Motor neuron (in vitro differentiated cells): ENCODE measurements around the gene MTMR3. TPM values are rescaled to one million over a fixed set of nuclear protein-coding genes. Genes with fewer than 3 reads are reported as not detected.
"Not testable (repeated sequence)": the region's sequence is repeated elsewhere in the genome, so short reads cannot be mapped to it uniquely, and the experiment has no call there.

Experiments used
- ATAC-seq, 8 experiments: fragments of 200-7000 bp; cut with Tn5 transposase; replicated peaks in 6 of 8; 2 replicates each; pipeline ENCODE4 v1.8.0; 2021; ENCODE audit warnings: mild to moderate bottlenecking in 8 of 8, moderate library complexity in 8 of 8
- H3K27ac ChIP-seq, 2 donors: fragments of 250-450 bp; sonication (Bioruptor Pico); 2 replicates each; pipeline ENCODE4 v1.9.0; 2021; ENCODE audit warnings: antibody characterized with exemption in 2 of 2, mild to moderate bottlenecking in 2 of 2, moderate library complexity in 1 of 2
- H3K4me1 ChIP-seq, 2 donors: fragments of 250-450 bp; sonication (Bioruptor Pico); replicated peaks in 1 of 2; 2 replicates each; pipeline ENCODE4 v1.6.1; 2021; ENCODE audit warnings: antibody characterized with exemption in 2 of 2, mild to moderate bottlenecking in 2 of 2, moderate library complexity in 1 of 2
- H3K4me3 ChIP-seq, 5 donors: fragments of 250-450 bp; sonication (Bioruptor Pico); 2 replicates each; pipeline ENCODE4 v1.9.0; 2021; ENCODE audit warnings: antibody characterized with exemption in 5 of 5, mild to moderate bottlenecking in 5 of 5, moderate library complexity in 4 of 5
- WGBS, 10 experiments: fragments of 450-650 bp; shearing (Covaris generic); methylation state at CpG; one replicate each; pipeline ENCODE4 v1.0.0; 2022; 5-methylcytosine and 5-hydroxymethylcytosine counted together
- in situ Hi-C, 9 experiments: fragments of 400-800 bp; cut with MboI; loops; one replicate each; pipeline ENCODE4 v1.15.0; 2021; ENCODE audit warnings: low sequenced_read_pairs in 9 of 9, low pct_unique_long_range_greater_than_20kb in 2 of 9; ENCODE audit not compliant: unreplicated experiment in 9 of 9
- total RNA-seq, 8 experiments: library from RNA; unstranded; fragments of 300-600 nt; gene quantifications; 2 replicates each; pipeline versions ENCODE4 v1.2.3 to v1.2.4, GENCODE V29; 2022

MTMR3 gene
- 10 to 100 TPM; 16.9 to 50.3 (median 21.6) TPM for total RNA-seq

GRCh38 chr22:29883045-29883774 is at the start of gene MTMR3:
TSS of gene MTMR3 (plus strand) at chr22:29883174. CDS start at chr22:29971060, 87,886 bp downstream.
- ATAC-seq: peak; percentile 92 to 97 (median 96)
- H3K4me1 ChIP-seq: peaks cover 14 to 26% of the 10 kb centered on the region in 2 donors
- in situ Hi-C loops: no loop called here
- peak within 1 kb of the TSS; percentile 82 to 95 (median 89) for H3K4me3 ChIP-seq
- peak within 1 kb of the TSS; percentile 97 to 98 for H3K27ac ChIP-seq
- 0% methylated on average over 5 of the region's 82 CpGs; no CpG with 5 or more reads in 9 of the 10 experiments for WGBS, 10 experiments

- no peak for ATAC-seq
- H3K27ac ChIP-seq: no peak overlapping the region
- in situ Hi-C loops: no loop called here
- peaks cover 5 to 10% of the 10 kb centered on the region in 2 donors for H3K4me1 ChIP-seq
- H3K4me3 ChIP-seq: no peak overlapping the region
- 76 to 100% (median 90%) methylated on average over 2 to 7 of the region's 7 CpGs; no CpG with 5 or more reads in 2 of the 10 experiments for WGBS, 10 experiments
Measured at GRCh38 chr22:29833392-29833965, 49.5 kb upstream of the MTMR3 start.

- no peak for ATAC-seq
- H3K27ac ChIP-seq: no peak overlapping the region
- H3K4me3 ChIP-seq: no peak overlapping the region
- in situ Hi-C loops: no loop called here
- 91 to 100% (median 100%) methylated on average over 1 of the region's 1 CpG; no CpG with 5 or more reads in 7 of the 10 experiments for WGBS, 10 experiments
- peaks cover 5 to 11% of the 10 kb centered on the region in 2 donors for H3K4me1 ChIP-seq
Measured at GRCh38 chr22:29834046-29834445, 48.9 kb upstream of the MTMR3 start.

GRCh38 chr22:29836791-29837370 is 46.1 kb upstream of the MTMR3 start:
- peak overlapping the region; percentile 57 to 90 (median 73) for H3K4me3 ChIP-seq

GRCh38 chr22:29837741-29838598 is 45.0 kb upstream of the MTMR3 start, which contains the start of gene ASCC2:
TSS of gene ASCC2 (minus strand) at chr22:29838274. CDS start at chr22:29832325, 5,949 bp downstream.
- Histone ChIP-seq H3K4me3 (peak within 1 kb of the TSS; percentile 57 to 90 (median 73)), H3K4me1 (peaks cover 5 to 11% of the 10 kb centered on the region in 2 donors), H3K27ac (peak within 1 kb of the TSS; percentile 78 to 94)
- ATAC-seq: peak; percentile 70 to 98 (median 96)
- 0 to 6% (median 3%) methylated on average over 1 to 24 of the region's 54 CpGs; no CpG with 5 or more reads in 3 of the 10 experiments for WGBS, 10 experiments
- in situ Hi-C loops: no loop called here

More at GRCh38 chr22:29836791-29837370, 46.1 kb upstream of the MTMR3 start:
- H3K27ac ChIP-seq, in situ Hi-C loops, ATAC-seq: not testable (repeated sequence)
- H3K4me1 ChIP-seq: peaks cover 5 to 11% of the 10 kb centered on the region in 2 donors
- 70 to 100% (median 90%) methylated on average over 2 to 13 of the region's 18 CpGs; no CpG with 5 or more reads in 1 of the 10 experiments for WGBS, 10 experiments

- no peak for ATAC-seq
- Histone ChIP-seq H3K27ac (peak overlapping the region in 1 of 2 donors; percentile 5), H3K4me3 (peak overlapping the region; percentile 57 to 90 (median 73)), H3K4me1 (peaks cover 5 to 11% of the 10 kb centered on the region in 2 donors)
- in situ Hi-C loops: no loop called here
- WGBS, 10 experiments: 0 to 100% (median 70%) methylated on average over 1 to 5 of the region's 5 CpGs; no CpG with 5 or more reads in 5 of the 10 experiments
Measured at GRCh38 chr22:29838599-29838956, 44.4 kb upstream of the MTMR3 start.

- in situ Hi-C loops: no loop called here
- no peak for ATAC-seq
- Histone ChIP-seq H3K27ac (no peak overlapping the region), H3K4me3 (no peak overlapping the region), H3K4me1 (peaks cover 5 to 11% of the 10 kb centered on the region in 2 donors)
- 0 to 100% (median 100%) methylated on average over 1 of the region's 1 CpG; no CpG with 5 or more reads in 5 of the 10 experiments for WGBS, 10 experiments
Measured at GRCh38 chr22:29839039-29839438, 43.9 kb upstream of the MTMR3 start.

GRCh38 chr22:29840498-29840897 is 42.5 kb upstream of the MTMR3 start:
- peaks cover 5 to 11% of the 10 kb centered on the region in 2 donors for H3K4me1 ChIP-seq
- ATAC-seq: no peak
- H3K27ac ChIP-seq: no peak overlapping the region
- in situ Hi-C loops: no loop called here
- H3K4me3 ChIP-seq: no peak overlapping the region

- ATAC-seq: peak in 1 of 8 experiments; percentile 2
- H3K4me1 ChIP-seq: peaks cover 1 to 6% of the 10 kb centered on the region in 2 donors
- H3K27ac ChIP-seq: no peak overlapping the region
- 42 to 100% (median 58%) methylated on average over 1 to 2 of the region's 2 CpGs; no CpG with 5 or more reads in 5 of the 10 experiments for WGBS, 10 experiments
- in situ Hi-C loops: no loop called here
- no peak overlapping the region for H3K4me3 ChIP-seq
Measured at GRCh38 chr22:29842172-29842571, 40.8 kb upstream of the MTMR3 start.

- Histone ChIP-seq H3K4me3 (no peak overlapping the region), H3K4me1 (peaks cover 0 to 3% of the 10 kb centered on the region in 2 donors), H3K27ac (no peak overlapping the region)
- WGBS, 10 experiments: 0 to 94% (median 38%) methylated on average over 1 to 2 of the region's 2 CpGs; no CpG with 5 or more reads in 3 of the 10 experiments
- in situ Hi-C loops: no loop called here
- peak in 7 of 8 experiments; percentile 19 to 77 (median 34) for ATAC-seq
Measured at GRCh38 chr22:29842740-29843139, 40.2 kb upstream of the MTMR3 start.

GRCh38 chr22:29846290-29846689 is 36.7 kb upstream of the MTMR3 start:
- no peak for ATAC-seq
- H3K27ac ChIP-seq: no peak overlapping the region
- H3K4me3 ChIP-seq: no peak overlapping the region
- WGBS, 10 experiments: 40 to 100% (median 80%) methylated on average over 1 to 2 of the region's 2 CpGs; no CpG with 5 or more reads in 5 of the 10 experiments
- in situ Hi-C loops: no loop called here
- no peaks in the 10 kb centered on the region for H3K4me1 ChIP-seq

GRCh38 chr22:29848111-29848510 is 34.9 kb upstream of the MTMR3 start:
- no peak for ATAC-seq
- H3K27ac ChIP-seq: no peak overlapping the region
- 22 to 80% (median 38%) methylated on average over 1 to 3 of the region's 3 CpGs; no CpG with 5 or more reads in 2 of the 10 experiments for WGBS, 10 experiments
- no peak overlapping the region for H3K4me3 ChIP-seq
- in situ Hi-C loops: no loop called here
- no peaks in the 10 kb centered on the region for H3K4me1 ChIP-seq
